Aorta (tissue), 5 donors: ENCODE results near the gene ASTN2. TPM values are rescaled to one million over a fixed set of nuclear protein-coding genes. Genes with fewer than 3 reads are reported as not detected.

ENCODE experiments used
- ATAC-seq: fragments of 200-7000 bp; cut with Tn5 transposase; one replicate; pipeline ENCODE4 v1.9.1; 2022; ENCODE audit warnings: moderate library complexity; ENCODE audit not compliant: low FRiP score
- DNase-seq, 2 donors: peaks; one replicate each; pipeline ENCODE4 v3.0.0-alpha.2; 2020
- H3K27ac ChIP-seq, 2 donors: one replicate each; pipeline ENCODE4 v1.5.1; 2013; ENCODE audit warnings: low read length in 2 of 2, mild to moderate bottlenecking in 2 of 2, moderate library complexity in 2 of 2, control low read depth in 1 of 2, inconsistent platforms in 1 of 2, low read depth in 1 of 2
- H3K27me3 ChIP-seq, 2 donors: one replicate each; pipeline ENCODE4 v1.6.1; 2013; ENCODE audit warnings: control low read depth in 1 of 2, low read length in 1 of 2, mild to moderate bottlenecking in 1 of 2, moderate library complexity in 1 of 2; ENCODE audit not compliant: insufficient read depth in 2 of 2, control insufficient read depth in 1 of 2
- H3K36me3 ChIP-seq, 2 donors: one replicate each; pipeline ENCODE4 v1.6.1; 2013; ENCODE audit warnings: control low read depth in 1 of 2, low read length in 1 of 2, mild to moderate bottlenecking in 1 of 2; ENCODE audit not compliant: insufficient read depth in 2 of 2, control insufficient read depth in 1 of 2
- H3K4me1 ChIP-seq, 2 donors: one replicate each; pipeline ENCODE4 v1.6.1; 2013; ENCODE audit warnings: low read length in 2 of 2, control low read depth in 1 of 2, mild to moderate bottlenecking in 1 of 2, moderate library complexity in 1 of 2; ENCODE audit not compliant: insufficient read depth in 2 of 2, control insufficient read depth in 1 of 2
- H3K4me3 ChIP-seq, 2 donors: one replicate each; pipeline ENCODE4 v1.5.1; 2013; ENCODE audit warnings: low read length in 2 of 2, control low read depth in 1 of 2, mild to moderate bottlenecking in 1 of 2
- H3K9me3 ChIP-seq: one replicate; pipeline ENCODE4 v1.6.1; 2013; ENCODE audit warnings: mild to moderate bottlenecking, low read length; ENCODE audit not compliant: control insufficient read depth
- WGBS, 2 donors: extraction: QIAGEN DNeasy Blood & Tissue Kit; methylation state at CpG; one replicate each; pipeline ENCODE4 v1.1.7; 2013; 5-methylcytosine and 5-hydroxymethylcytosine counted together
- intact Hi-C, 2 donors: fragments of 100-400 bp; cut with DNase I; formaldehyde crosslinking; loops; one replicate each; pipeline versions ENCODE4 v1.14.2 to v1.15.0; 2022
- polyA plus RNA-seq, 2 donors: library from polyadenylated mRNA; stranded (reverse); fragments of 200-250 nt; gene quantifications; one replicate each; pipeline ENCODE4 v1.2.3, GENCODE V29; 2013
- total RNA-seq, 2 donors: library from RNA; stranded (reverse); fragmentation: NEBNext Ultra II Directional; extraction: Animal tissue kit (Norgen Biotek cat#: 25700); gene quantifications; one replicate each; pipeline ENCODE4 v1.2.1, GENCODE V29; 2021
- donor health status: healthy with polysubstance abuse.
- donor health status: Bipolar disorder and iron deficiency.
- donor health status: DM: no; HTN: no; CAD: no.
- donor health status: DM: no; HTN: no; CAD: no.
- donor health status: DM: yes; HTN: yes; CAD: no.

ASTN2 gene
- total and polyA plus RNA-seq, 4 donors, result 1.0 to 7.5 (median 4.4) TPM

DNA sequence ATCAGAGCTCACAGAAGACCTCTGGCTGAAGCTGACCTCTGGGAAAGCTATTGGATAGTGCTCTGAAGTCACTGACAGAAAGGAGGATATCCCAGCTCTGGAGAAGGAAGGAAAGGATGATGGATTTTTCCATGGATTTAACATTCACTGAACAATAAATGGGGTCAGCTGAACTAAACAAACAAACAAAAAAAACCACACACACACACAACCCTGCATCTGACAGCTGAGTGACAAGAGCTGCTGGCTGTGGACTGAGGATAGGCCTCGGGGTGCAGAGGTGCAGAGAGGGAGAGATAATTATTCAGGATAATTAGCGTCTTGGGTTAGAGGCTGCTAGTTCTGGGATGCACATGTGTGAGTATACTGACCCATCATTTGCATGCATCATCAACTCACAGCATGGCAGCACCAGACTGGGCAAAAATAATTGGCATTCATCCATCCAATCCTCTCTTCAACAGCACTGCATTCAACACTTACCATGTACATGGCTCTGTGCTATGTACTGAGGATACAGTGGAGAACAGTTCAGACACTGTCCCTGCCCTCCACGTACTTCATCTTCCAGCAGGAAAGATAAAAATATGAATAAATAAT, 859.2 kb downstream of the ASTN2 start:
- Histone ChIP-seq H3K9me3 (no peaks in the 10 kb centered on the region), H3K4me3 (no peak overlapping the region), H3K36me3 (no peaks in the 10 kb centered on the region), H3K27me3 (no peaks in the 10 kb centered on the region), H3K4me1 (no peaks in the 10 kb centered on the region), H3K27ac (no peak overlapping the region)
- DNase-seq, result no peak
- intact Hi-C loops, result no loop called here
- no peak for ATAC-seq
- 97% methylated on average over 3 of the region's 3 CpGs for WGBS, 2 donors

DNA sequence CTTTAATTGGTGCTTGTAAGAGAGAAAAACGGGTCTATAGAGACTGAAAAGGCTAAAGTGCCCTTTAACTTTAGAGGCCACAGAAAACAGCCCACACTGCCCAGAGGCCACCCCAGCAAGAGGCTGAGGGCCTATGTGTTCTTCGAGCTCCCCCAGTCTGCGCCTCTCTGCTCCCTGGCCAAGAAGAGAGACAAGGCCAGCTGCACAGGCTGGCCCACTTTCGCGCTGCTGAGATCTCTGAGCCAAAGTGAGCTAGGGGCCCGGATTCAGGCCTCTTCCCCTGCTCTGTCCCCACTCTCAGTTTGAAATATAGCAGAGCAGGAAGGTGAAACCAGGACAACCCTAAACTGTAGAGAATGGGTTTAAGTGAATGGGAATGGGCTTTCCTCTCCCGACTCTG, 859.7 kb downstream of the ASTN2 start:
- Histone ChIP-seq H3K4me1 (no peaks in the 10 kb centered on the region), H3K4me3 (no peak overlapping the region), H3K9me3 (no peaks in the 10 kb centered on the region), H3K36me3 (no peaks in the 10 kb centered on the region), H3K27ac (no peak overlapping the region), H3K27me3 (no peaks in the 10 kb centered on the region)
- ATAC-seq, result peak; percentile 36
- WGBS, 2 donors, result 84 to 92% methylated on average over 7 of the region's 7 CpGs
- intact Hi-C loops, result no loop called here
- DNase-seq, result no peak

DNA sequence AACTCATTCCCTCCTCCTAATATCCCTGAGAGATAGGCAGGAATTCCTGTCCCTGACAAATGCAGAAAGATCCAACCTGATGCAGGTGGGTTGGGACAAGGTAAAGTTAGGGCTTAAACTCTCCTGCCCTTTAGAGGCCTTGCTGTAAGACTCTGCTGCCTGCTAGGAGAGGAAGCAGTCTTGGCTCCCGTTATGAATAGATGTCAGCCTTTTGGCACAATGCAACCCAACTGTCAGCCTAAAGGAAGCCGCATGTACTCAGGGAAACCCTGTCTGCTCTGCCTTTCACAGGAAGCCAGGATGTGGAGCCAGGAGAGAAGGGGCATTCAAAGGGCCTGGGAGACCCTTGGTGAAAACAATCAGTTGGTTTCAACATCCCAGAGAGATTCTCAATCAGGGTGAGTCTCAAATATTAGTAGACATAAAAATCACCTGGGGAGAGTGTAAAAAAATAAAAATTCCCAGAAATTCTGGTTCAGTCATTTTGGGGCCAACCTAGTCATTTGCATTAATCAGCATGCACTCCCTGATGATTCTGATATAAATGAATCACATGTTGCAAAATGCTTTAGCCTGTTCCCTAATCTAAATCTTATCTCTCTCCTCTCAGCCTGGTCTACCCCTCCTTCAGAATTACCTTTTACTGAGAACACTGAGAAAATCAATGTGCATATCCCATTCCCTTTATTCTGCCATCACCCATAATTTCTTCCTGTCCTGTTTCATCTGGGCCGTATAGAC, 864.0 kb downstream of the ASTN2 start:
- WGBS, 2 donors, result 17 to 32% methylated on average over 3 of the region's 3 CpGs
- H3K36me3 ChIP-seq, result no peaks in the 10 kb centered on the region
- no peaks in the 10 kb centered on the region for H3K27me3 ChIP-seq
- peak overlapping the region in 1 of 2 donors; percentile 54 for H3K27ac ChIP-seq
- DNase-seq (no peak), ATAC-seq (no peak)
- H3K4me1 ChIP-seq, result no peaks in the 10 kb centered on the region
- H3K4me3 ChIP-seq, result no peak overlapping the region
- no peaks in the 10 kb centered on the region for H3K9me3 ChIP-seq
- intact Hi-C loops, result no loop called here

DNA sequence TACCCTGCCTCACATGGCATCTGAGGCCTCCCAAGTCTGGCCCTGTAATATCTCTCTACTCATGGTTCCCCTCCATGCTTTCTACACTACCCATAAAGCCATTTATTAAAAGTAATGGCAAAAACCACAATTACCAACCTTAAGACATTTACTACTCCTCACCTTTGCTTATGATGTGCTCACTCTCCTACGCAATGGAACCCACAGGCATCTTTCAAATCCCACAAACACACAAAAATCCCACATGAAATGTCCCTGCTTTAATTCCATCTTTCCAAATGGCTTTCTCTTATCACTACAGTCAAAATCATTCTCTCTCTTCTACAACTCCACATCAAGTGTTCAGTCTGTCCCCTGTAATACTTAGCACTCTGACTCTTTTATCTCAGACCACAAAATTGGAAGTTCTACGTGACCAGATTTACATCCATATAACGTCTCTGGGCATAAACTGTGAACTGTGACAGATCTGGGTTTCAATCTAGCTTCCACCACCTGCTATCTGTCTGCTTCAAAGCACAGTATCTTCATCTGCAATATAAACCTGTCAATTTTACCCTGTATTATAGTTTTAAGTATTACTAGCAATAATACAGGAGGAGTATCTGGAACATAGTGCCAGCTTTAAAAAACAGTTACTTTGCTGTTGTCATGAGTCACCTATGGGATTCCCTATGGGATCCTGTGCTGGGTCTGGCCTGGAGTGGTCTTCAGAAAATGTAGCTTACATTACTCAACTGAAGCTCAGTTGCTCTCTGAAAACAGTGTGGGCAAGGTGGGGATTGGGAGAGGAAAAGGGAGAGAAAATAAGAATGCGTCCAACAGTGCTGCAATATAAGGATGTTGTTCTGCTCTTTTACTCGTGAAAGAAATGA, 864.8 kb downstream of the ASTN2 start:
- no peak for ATAC-seq
- Histone ChIP-seq H3K36me3 (no peaks in the 10 kb centered on the region), H3K27me3 (no peaks in the 10 kb centered on the region), H3K9me3 (no peaks in the 10 kb centered on the region), H3K4me1 (peaks cover 0 to under 1% of the 10 kb centered on the region in 2 donors), H3K27ac (no peak overlapping the region), H3K4me3 (no peak overlapping the region)
- WGBS, 2 donors, result 56 to 68% methylated on average over 5 of the region's 5 CpGs
- no peak for DNase-seq
- intact Hi-C loops, result no loop called here

DNA sequence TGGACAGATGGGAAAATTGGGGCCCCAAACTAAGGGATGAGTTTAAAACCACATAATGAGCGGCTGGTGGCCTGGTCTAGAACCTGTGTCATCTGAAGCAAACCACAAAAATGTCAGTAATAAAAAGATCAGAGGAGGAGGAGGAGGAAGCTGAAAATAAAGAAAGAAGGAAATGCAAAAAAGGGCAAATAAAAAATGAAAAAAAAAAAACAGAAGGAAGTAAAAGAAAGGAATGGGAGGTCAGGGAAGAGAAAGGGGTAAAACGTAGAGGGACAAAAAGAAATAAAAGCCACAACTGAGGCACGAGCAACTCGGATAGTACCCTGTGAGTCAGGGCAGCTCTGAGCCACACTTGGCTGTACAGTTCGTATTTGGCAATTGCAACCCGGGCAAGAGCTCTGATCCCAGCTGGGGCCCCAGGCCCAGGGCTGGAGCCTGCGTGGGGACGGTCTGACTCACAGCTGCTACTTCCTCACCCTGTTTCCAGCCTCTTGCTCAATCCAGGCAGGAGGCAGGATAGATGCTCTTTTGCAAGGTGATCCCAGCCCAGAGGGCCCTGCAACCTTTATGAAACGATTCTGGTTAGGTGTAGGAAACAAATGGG, 865.7 kb downstream of the ASTN2 start:
- peak; percentile 90 to 91 for DNase-seq
- no peaks in the 10 kb centered on the region for H3K27me3 ChIP-seq
- intact Hi-C loops, result no loop called here
- H3K4me1 ChIP-seq, result peaks cover 0 to 2% of the 10 kb centered on the region in 2 donors
- no peaks in the 10 kb centered on the region for H3K36me3 ChIP-seq
- ATAC-seq, result peak; percentile 87
- H3K9me3 ChIP-seq, result no peaks in the 10 kb centered on the region
- H3K4me3 ChIP-seq, result no peak overlapping the region
- no peak overlapping the region for H3K27ac ChIP-seq
- WGBS, 2 donors, result 21 to 25% methylated on average over 9 of the region's 9 CpGs

DNA sequence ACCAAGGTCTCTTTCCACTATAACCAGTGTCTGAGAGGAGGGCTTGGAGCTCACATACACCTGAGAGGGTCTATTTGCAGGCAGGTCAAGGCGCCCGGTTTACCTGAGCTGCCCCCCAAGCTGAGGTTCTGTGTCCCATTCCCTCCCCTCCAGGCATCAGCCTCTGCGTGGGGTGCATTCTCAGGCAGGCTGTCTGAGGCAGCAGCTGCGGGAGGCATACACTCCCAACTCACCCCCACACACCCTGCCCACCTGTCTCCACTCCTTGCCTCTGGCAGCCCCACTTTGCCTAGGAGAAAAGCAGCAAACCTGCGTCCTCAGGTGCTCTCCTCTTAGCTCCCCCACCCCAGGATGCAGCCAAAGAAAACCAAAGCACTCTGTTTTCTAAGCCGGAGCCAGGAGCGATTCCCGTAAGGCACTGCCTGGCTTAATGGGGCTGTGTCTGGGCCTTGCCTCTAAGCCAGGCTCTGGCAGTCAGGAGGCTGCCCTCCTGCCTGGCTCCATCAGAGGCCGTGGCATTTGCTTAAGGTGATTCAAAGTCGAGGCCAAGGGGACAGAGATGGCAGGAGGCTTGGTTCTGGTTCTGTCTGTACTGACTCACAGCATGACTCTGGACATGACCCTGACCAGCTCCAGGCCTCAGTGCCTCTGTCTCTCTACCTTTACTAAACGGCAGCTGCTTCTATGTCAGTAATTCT, 867.0 kb downstream of the ASTN2 start:
- Histone ChIP-seq H3K27ac (no peak overlapping the region), H3K36me3 (no peaks in the 10 kb centered on the region), H3K27me3 (no peaks in the 10 kb centered on the region), H3K4me1 (peaks cover 0 to 2% of the 10 kb centered on the region in 2 donors), H3K4me3 (no peak overlapping the region), H3K9me3 (no peaks in the 10 kb centered on the region)
- ATAC-seq, result no peak
- DNase-seq, result no peak
- intact Hi-C loops, result no loop called here
- 45 to 69% methylated on average over 11 of the region's 11 CpGs for WGBS, 2 donors

DNA sequence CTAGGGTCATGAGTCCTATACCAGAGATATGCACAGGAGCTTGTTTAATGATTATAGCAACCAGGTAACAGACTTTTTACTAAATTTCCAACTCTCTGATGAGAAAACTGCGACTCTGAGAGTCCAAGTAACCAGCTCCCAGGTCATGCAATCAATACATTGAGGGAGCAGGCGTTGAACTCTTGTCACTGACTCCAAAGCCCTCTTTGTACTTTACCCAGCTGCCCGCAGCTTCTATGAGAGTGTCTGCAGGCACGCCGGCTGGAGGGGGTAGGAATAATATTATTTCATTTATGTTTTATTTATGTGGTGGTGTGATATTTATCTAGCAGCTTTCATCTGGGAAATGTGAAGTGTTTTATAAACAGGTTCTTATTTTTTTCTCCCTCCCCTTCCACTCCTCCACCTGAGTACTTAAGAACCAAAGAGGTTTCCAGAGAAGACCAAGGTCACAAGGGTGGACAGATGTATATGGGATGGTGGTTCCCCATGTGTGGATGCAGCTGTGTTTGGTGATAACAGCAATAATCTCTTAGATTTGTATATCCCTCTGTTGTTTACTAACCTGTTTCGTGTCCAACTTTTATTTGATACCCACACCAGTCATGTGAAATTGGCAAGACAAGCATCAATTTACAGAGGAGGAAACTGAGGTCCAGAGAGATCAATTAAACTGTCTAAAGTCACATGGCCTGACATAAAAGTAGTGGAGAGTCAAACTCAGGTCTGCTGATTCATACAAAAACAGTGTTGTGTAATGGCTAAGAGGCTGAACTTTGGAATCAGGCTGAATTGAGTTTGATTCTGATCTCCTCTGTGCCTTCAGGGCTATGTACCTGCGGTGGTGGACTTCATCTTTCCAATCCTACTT, 867.9 kb downstream of the ASTN2 start:
- 95 to 98% methylated on average over 7 of the region's 7 CpGs for WGBS, 2 donors
- no peaks in the 10 kb centered on the region for H3K36me3 ChIP-seq
- peaks cover 0 to 2% of the 10 kb centered on the region in 2 donors for H3K4me1 ChIP-seq
- no peaks in the 10 kb centered on the region for H3K27me3 ChIP-seq
- no peak overlapping the region for H3K27ac ChIP-seq
- no peak for ATAC-seq
- no peaks in the 10 kb centered on the region for H3K9me3 ChIP-seq
- DNase-seq, result no peak
- intact Hi-C loops, result no loop called here
- H3K4me3 ChIP-seq, result no peak overlapping the region
